Umbilical cord (tissue), 2 donors: ENCODE data around the gene CCDC182. TPM values are rescaled to one million over a fixed set of nuclear protein-coding genes. Genes with fewer than 3 reads are reported as not detected.
A peak's percentile ranks its signal among the peaks of the same experiment; 100 is the strongest.

ENCODE experiments used
- DNase-seq: peaks from one replicate; pipeline ENCODE4 v3.0.0-alpha.2; 2015; ENCODE audit warnings: low spot score
- total RNA-seq: library from RNA; depleted of rRNA; stranded (reverse); fragments of >200 nt; gene quantifications from one replicate; pipeline ENCODE4 v1.2.3, GENCODE V29; 2014; ENCODE audit warnings: low replicate concordance; ENCODE audit not compliant: insufficient read depth

The CCDC182 gene
- total RNA-seq, 1 donor from 2014 or later, result not detected

- DNase-seq, result no peak
These were observed 17.4 kb downstream of the CCDC182 start for GRCh38 chr17:57727630-57728175.

- DNase-seq, result no peak
These were observed 18.3 kb downstream of the CCDC182 start for GRCh38 chr17:57726838-57727237.

GRCh38 chr17:57726213-57726790 is 18.8 kb downstream of the CCDC182 start:
- DNase-seq, result no peak

DNA sequence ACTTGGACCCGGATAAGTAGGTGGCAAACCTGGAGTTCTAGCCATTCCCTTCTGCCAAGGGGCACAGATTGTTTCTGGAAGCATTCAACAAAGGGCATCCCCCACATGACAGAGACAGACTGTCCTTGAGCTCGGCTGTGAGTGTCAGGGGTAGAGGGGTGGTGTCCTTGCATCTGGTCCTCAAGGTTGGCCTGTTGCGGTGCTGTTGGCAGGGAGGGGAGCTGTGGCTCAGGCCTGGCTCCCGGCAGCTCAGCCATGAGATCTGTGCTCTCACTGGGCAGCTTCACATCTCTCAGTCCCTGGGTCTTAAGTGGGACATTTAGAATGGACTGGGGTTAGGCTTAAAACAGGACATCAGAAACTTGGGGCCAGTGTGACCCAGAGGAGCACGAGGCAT is 20.4 kb downstream of the CCDC182 start:
- DNase-seq, result no peak

DNA sequence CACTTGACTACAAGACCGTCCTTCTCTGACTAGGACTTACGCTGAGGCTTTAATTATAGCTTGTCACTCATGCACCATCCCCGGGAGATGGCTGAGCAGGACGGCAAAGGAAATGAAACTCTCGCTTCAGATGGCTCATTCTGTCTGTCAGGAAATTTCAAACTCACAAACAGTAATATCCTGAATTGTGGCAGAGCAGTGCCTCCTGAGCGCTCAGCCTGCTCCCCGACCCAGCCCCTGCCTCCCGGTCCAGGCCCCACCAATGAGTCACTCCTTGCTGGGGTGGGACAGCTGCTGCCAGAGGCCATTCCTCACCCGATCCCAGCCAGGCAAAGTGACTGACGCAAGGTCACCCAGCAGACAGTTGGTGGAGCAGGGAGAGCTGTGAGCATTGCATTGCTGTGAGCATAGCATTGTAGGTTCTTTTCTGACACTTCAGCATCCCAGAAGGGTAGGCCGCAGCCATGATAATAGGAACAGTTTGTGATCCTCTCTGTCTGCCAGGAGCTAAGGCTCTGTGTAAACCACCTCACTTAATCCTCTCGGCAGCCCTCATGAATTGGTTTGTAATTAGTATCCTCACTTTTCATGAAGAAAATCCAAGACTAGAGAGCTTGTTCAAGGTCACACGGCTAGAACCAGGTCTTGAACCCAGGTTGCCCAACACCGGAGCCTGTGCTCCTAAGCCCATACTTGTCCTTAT is 20.9 kb downstream of the CCDC182 start:
- no peak for DNase-seq

DNA sequence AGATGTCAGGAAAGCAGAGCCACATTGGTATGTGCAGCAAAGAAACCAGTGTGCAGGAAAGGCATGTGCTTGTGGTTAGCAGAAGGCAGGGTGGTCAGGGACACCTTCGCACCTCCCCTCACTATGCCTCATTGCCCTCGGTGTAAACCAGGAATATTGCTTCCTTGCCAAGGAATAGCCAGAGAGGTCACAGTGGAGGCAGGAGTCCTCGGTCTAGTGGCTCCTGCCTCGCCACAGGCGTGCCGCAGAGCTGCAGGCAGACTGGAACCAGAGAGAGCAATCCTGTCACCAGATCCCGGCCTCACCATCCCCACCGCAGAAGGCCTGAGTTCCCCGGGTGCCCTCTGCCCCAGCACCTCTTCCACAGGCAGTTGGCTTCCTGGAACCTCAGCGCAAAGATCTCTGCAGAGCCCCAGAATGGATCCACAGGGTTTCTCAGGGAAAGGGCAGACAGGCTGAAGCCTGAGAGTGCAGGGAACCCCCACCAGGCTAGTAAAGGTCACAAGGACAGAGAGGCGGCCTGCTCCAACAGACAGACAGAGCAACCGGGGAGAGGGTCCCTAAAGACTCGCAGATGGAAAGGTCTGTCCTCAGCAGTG is 21.6 kb downstream of the CCDC182 start:
- DNase-seq, result no peak

DNA sequence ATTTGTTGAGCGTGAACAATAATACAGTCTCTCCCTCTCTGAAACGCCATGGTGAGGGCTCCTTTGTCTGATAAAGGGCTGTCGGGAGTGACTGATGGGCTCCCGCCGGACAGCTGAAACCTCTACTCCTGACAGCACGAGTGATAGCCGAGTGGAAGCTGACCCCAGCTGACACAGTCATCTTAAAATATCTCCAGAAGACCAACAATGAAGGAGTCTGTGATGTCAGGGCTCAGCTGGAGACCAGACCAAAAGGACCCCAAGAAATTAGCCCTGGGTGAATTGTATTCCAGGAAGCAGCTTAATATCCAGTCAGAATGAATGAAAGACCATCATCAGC is 22.4 kb downstream of the CCDC182 start:
- DNase-seq, result no peak

- no peak for DNase-seq
These were observed 23.0 kb downstream of the CCDC182 start for GRCh38 chr17:57721967-57722703.

- no peak for DNase-seq
These were observed 24.6 kb downstream of the CCDC182 start for GRCh38 chr17:57720386-57721035.

- DNase-seq, result no peak
These were observed 26.2 kb downstream of the CCDC182 start for GRCh38 chr17:57718878-57719277.

- no peak for DNase-seq
These were observed 29.1 kb downstream of the CCDC182 start for GRCh38 chr17:57715981-57716380.

GRCh38 chr17:57714665-57715180 is 30.4 kb downstream of the CCDC182 start:
- no peak for DNase-seq

- DNase-seq, result no peak
These were observed 32.0 kb downstream of the CCDC182 start for GRCh38 chr17:57713140-57713539.

DNA sequence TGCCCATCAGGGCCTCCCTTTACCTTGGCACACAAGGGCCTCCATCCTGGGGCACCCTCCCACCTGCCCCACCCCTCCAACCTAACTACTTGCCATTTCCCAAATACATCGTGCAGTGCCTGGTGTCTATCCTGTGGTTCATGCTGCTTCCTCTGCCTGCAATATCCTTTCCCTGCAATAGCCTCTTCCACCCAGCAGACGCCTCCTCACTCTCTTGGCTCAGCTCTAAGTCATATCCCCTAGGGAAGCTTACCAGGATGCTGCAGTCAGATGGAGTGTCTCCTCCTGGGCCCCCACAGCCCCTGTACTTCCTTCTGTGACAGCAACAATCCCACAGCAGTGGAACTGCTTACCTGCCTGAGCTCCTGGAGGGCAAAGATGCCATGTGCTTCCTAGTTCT is 36.7 kb downstream of the CCDC182 start:
- no peak for DNase-seq

DNA sequence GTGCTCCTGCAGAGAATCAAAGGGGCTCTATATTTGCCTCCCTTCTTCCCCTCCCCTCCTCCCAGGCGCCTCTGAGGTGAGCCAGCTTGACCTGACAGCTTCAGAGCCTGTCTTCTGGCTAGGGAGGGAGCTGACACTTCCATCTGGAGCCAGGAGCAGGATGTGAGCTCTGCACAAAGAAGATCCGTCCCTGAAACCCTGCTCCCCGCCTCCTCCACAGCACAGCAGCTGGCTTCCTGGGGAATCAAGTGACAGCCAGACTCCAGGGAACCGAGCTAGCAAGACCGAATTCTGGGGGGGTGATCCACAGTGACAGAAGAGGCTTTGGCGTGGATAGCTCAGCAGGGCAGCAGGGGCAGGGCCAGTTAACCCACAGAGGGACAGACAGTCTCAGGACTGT is 37.2 kb downstream of the CCDC182 start:
- DNase-seq, result peak; percentile 42

GRCh38 chr17:57706761-57707160 is 38.3 kb downstream of the CCDC182 start:
- no peak for DNase-seq

GRCh38 chr17:57705921-57706695 is 39.0 kb downstream of the CCDC182 start:
- no peak for DNase-seq

GRCh38 chr17:57704448-57704847 is 40.7 kb downstream of the CCDC182 start:
- no peak for DNase-seq

DNA sequence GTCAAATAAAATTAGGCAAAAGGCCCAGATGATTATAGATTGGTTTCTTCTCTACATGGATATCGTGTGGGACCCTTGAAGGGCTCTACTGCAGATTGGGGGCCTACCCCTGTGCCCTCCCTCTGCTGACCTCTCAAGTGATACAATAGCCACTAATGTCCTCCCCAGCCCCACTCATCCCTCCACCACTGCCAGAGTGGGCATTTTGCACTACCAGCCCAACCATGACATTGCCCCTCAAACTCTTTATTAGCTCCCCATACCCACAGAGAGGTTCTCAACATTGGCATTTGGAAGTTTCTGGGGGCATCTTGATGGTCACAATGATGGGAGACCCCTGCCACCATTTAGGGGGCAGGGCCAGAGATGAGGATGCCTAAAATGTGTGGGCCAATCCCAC is 41.8 kb downstream of the CCDC182 start:
- DNase-seq, result no peak

- no peak for DNase-seq
These were observed 44.0 kb downstream of the CCDC182 start for GRCh38 chr17:57701124-57701523.

DNA sequence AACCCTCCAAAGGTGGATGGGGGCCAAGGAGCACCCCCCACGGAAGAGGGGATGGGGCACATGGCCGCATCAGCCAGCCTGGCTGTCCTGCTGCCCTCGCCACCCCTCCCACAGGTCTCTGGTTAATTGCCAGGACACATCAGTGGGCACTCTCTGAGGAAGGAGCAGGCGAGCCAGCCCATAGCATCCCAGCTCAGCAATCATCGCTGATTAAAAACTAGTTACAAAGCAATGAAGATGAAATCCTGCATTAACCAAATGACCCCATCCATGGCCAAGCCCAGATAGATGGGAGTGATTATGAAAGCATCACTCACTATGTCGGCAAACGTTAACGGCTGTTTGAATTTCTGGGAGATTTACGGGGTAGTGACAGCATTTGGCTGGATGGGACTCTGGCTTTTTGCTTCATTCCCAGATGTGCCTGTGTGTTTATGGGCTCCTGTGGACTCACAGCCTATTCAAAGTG is 45.3 kb downstream of the CCDC182 start:
- DNase-seq, result peak; percentile 69
